Measurements from ENCODE around the gene TP73.

Gene TP73

DNA sequence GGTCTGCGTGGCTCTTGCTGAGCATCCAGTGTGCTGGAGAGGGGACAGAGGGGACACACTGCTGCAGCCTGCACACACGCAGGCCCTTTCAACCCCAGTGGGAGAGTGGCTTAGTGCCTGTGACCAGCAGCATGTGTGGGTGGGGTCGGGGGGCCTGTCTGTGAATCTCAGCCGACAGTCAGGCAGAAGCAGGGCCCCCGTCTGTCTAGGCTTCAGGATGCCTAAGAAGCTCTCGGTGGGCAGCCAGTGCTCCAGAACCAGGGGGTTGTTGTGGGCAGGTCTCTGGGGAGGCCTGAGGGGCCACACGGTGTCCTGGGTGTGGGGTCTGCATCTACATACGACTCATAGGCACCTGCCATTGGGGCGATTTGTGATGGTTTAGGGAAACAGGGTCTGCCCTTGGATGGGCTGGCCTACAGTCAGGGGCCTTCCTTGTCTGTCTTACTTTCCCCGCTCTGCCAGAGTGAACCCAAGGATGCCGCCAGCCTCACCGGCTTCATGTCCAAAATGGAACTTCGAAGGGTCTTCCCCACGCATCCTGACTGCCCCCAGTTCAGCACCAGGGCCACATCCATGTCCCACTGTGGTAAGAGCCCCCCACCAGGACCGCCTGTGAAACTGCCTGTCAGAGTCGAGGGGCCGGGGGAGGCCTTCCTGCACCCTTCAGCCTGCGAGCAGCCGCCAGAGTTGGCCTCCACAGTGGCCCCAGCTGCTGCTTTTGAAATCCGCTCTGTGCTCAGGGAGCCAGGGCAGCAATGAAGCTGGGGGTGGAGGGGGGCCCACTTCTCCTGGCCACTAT is 101.5 kb downstream of the TP73 start:
- TF ChIP-seq ZNF274 (IDR thresholded peaks at IDR 0.05; ENCODE audit: low read depth, low read length) (no peak), SUZ12 (IDR thresholded peaks at IDR 0.05; ENCODE audit: extremely low read depth, insufficient read depth, insufficient read length) (no peak), YY1 (IDR thresholded peaks at IDR 0.05; ENCODE audit: insufficient read depth, insufficient read length) (no peak)
- DNase-seq (ENCODE audit: low read depth, low spot score): no peak
- Histone ChIP-seq H3K4me1 (ENCODE audit: insufficient read depth, insufficient read length) (no peaks in the 10 kb centered on the region), H3K36me3 (ENCODE audit: insufficient read depth, insufficient read length, low read length) (no peaks in the 10 kb centered on the region), H3K9me3 (ENCODE audit: insufficient read depth, low read length) (no peaks in the 10 kb centered on the region), H3K4me3 (ENCODE audit: insufficient read length, low read depth) (no peak overlapping the region), H3K9ac (ENCODE audit: insufficient read length, low read depth) (no peak overlapping the region), H3K27me3 (ENCODE audit: insufficient read depth, insufficient read length) (no peaks in the 10 kb centered on the region)

DNA sequence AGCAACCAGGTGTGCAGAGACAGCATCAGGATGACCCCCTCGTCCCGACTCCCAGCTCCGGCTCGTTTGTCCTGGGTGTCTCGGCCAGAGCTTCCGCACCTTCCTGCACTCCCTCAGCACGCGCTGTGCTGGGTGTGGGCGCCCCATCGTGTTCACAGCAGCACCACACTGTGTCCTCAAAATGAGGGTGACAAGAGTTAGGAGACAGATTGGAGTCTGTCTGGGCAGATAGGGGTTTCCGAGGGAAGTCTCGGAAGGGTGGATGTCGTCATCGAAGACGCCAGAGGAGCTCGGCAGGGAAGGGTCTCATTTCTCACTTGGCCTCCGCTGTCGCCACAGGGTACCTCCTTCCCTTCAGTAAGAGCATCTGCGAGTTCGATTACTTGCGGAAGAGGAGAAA is 104.1 kb downstream of the TP73 start:
- H3K9me3 ChIP-seq (ENCODE audit: insufficient read depth, low read length): no peaks in the 10 kb centered on the region
- no peaks in the 10 kb centered on the region for H3K4me1 ChIP-seq (ENCODE audit: insufficient read depth, insufficient read length)
- no peak overlapping the region for H3K4me3 ChIP-seq (ENCODE audit: insufficient read length, low read depth)
- H3K36me3 ChIP-seq (ENCODE audit: insufficient read depth, insufficient read length, low read length): no peaks in the 10 kb centered on the region
- H3K27me3 ChIP-seq (ENCODE audit: insufficient read depth, insufficient read length): no peaks in the 10 kb centered on the region
- no peak for DNase-seq (ENCODE audit: low read depth, low spot score)
- no peak overlapping the region for H3K9ac ChIP-seq (ENCODE audit: insufficient read length, low read depth)
- TF ChIP-seq YY1 (IDR thresholded peaks at IDR 0.05; ENCODE audit: insufficient read depth, insufficient read length) (no peak), ZNF274 (IDR thresholded peaks at IDR 0.05; ENCODE audit: low read depth, low read length) (no peak), SUZ12 (IDR thresholded peaks at IDR 0.05; ENCODE audit: extremely low read depth, insufficient read depth, insufficient read length) (no peak)

DNA sequence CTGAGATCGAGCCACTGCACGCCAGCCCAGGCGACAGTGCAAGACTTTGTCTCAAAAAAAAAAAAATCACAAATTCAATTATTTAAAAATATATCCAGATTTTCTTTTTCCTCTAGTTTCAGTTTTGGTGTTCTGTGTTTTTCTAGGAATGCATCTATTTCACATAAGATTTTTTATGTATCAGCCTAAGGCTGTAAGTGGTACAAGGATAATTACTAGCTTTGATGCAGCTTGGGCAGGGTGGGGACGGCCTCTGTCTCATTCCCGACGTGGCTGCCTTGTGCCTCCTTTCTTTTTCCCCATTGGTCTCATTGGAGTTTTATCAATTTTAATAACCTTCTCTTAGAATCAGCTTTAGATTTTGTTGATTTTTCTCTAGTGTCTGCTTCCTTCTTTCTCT is 106.8 kb downstream of the TP73 start:
- no peaks in the 10 kb centered on the region for H3K36me3 ChIP-seq (ENCODE audit: insufficient read depth, insufficient read length, low read length)
- no peak for TF ChIP-seq SUZ12 (IDR thresholded peaks at IDR 0.05; ENCODE audit: extremely low read depth, insufficient read depth, insufficient read length)
- TF ChIP-seq ZNF274 (IDR thresholded peaks at IDR 0.05; ENCODE audit: low read depth, low read length): no peak
- TF ChIP-seq YY1 (IDR thresholded peaks at IDR 0.05; ENCODE audit: insufficient read depth, insufficient read length): no peak
- H3K9me3 ChIP-seq (ENCODE audit: insufficient read depth, low read length): no peaks in the 10 kb centered on the region
- no peaks in the 10 kb centered on the region for H3K4me1 ChIP-seq (ENCODE audit: insufficient read depth, insufficient read length)
- no peak overlapping the region for H3K9ac ChIP-seq (ENCODE audit: insufficient read length, low read depth)
- no peak overlapping the region for H3K4me3 ChIP-seq (ENCODE audit: insufficient read length, low read depth)
- no peak for DNase-seq (ENCODE audit: low read depth, low spot score)
- H3K27me3 ChIP-seq (ENCODE audit: insufficient read depth, insufficient read length): no peaks in the 10 kb centered on the region

DNA sequence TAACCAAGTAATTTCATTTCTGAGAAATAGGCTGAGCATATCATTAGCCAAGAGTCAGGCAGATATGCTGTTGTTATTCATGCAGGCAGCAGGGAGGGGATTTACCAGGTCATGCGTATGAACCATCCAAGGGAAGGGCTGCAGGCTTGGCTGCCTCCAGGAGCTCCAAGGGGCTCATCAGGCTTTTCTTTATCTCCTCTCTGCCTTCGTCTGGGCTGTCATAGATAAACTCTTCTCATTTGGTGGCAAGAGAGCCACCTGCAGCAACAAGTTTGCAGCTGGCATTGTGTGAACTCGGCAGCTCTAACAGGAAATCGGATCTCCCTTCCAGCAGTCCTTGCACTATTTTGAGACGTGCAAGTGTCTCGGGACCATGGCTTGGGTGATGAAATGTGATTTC is 107.5 kb downstream of the TP73 start:
- Histone ChIP-seq H3K27me3 (ENCODE audit: insufficient read depth, insufficient read length) (no peaks in the 10 kb centered on the region), H3K9ac (ENCODE audit: insufficient read length, low read depth) (no peak overlapping the region), H3K4me3 (ENCODE audit: insufficient read length, low read depth) (no peak overlapping the region), H3K36me3 (ENCODE audit: insufficient read depth, insufficient read length, low read length) (no peaks in the 10 kb centered on the region), H3K4me1 (ENCODE audit: insufficient read depth, insufficient read length) (no peaks in the 10 kb centered on the region), H3K9me3 (ENCODE audit: insufficient read depth, low read length) (no peaks in the 10 kb centered on the region)
- DNase-seq (ENCODE audit: low read depth, low spot score): no peak
- TF ChIP-seq ZNF274 (IDR thresholded peaks at IDR 0.05; ENCODE audit: low read depth, low read length) (no peak), SUZ12 (IDR thresholded peaks at IDR 0.05; ENCODE audit: extremely low read depth, insufficient read depth, insufficient read length) (no peak), YY1 (IDR thresholded peaks at IDR 0.05; ENCODE audit: insufficient read depth, insufficient read length) (no peak)

DNA sequence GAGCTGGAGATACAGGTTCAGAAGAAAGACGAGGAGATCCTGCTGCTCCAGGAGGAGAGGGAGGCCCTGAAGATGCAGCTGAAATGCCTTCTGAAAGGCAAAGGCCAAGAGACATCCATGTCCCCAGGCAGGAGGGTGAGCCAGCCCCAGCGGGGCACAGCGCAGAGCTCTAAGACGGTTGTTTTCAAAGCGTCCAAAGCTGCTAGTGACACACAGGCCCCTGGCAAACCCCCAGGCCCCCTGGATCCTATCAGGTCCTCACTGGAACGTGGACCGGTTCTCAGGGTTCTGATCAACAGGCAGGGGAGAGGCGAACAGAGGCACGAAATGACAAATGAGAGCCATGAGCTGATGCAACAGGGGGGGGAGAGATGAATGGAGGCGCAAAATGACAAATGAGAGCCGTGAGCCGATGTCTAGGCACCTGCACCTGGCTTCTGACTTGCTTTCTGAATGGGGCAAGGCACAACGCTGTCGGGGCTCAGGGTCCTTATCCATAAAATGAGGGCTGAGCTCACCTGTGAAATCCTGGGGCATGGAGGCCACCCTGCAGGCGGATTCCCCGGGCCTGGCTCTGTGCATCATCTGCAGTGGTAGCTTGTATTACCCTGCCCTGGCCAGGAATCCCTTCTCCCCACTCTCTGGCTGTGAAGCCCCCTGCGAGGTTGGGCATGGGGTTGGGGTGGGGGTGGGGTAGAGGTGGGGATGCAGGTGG is 109.1 kb downstream of the TP73 start:
- no peak overlapping the region for H3K9ac ChIP-seq (ENCODE audit: insufficient read length, low read depth)

DNA sequence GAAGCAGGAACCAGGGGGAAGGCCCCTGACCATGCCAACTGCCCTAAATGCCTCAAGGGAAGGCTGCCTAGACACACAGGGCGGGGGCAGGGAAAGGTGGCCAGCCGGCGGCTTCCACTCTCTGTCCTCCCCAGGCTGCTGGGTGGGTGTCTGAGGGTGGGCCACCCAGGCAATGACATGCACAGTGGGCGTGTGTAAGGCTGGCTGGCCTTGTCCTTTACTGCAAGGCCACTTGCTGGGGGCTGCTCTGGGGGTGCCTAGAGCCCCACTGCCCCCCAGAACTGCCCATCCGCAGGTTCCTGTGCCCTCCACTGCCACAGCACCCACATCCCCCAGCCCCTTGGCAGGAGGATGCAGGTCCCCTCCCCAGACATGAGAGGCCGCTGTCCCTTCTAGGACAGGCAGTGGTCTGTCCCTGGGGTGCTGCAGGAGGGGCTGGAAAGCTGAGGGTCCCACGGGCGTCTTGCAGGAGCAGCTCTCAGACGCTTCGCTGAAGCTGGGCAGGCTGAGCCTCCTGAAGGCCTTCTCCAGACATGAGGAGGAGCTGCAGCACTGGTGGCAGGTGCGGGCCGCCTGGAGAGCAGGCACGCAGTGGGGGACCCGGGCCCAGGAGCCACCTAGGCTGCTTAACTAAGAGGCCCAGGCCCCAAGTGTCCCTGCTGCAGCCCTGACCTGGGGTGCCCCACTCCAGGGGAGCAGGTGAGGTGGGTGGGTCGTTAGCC is 110.0 kb downstream of the TP73 start:
- Histone ChIP-seq H3K4me3 (ENCODE audit: insufficient read length, low read depth) (no peak overlapping the region), H3K4me1 (ENCODE audit: insufficient read depth, insufficient read length) (no peaks in the 10 kb centered on the region), H3K27me3 (ENCODE audit: insufficient read depth, insufficient read length) (no peaks in the 10 kb centered on the region), H3K9me3 (ENCODE audit: insufficient read depth, low read length) (no peaks in the 10 kb centered on the region), H3K9ac (ENCODE audit: insufficient read length, low read depth) (no peak overlapping the region), H3K36me3 (ENCODE audit: insufficient read depth, insufficient read length, low read length) (no peaks in the 10 kb centered on the region)
- no peak for DNase-seq (ENCODE audit: low read depth, low spot score)
- no peak for TF ChIP-seq SUZ12 (IDR thresholded peaks at IDR 0.05; ENCODE audit: extremely low read depth, insufficient read depth, insufficient read length)
- no peak for TF ChIP-seq YY1 (IDR thresholded peaks at IDR 0.05; ENCODE audit: insufficient read depth, insufficient read length)
- no peak for TF ChIP-seq ZNF274 (IDR thresholded peaks at IDR 0.05; ENCODE audit: low read depth, low read length)

More for the DNA sequence above, 109.1 kb downstream of the TP73 start:
- no peak for DNase-seq (ENCODE audit: low read depth, low spot score)
- no peaks in the 10 kb centered on the region for H3K9me3 ChIP-seq (ENCODE audit: insufficient read depth, low read length)
- H3K27me3 ChIP-seq (ENCODE audit: insufficient read depth, insufficient read length): no peaks in the 10 kb centered on the region
- no peak overlapping the region for H3K4me3 ChIP-seq (ENCODE audit: insufficient read length, low read depth)
- no peaks in the 10 kb centered on the region for H3K36me3 ChIP-seq (ENCODE audit: insufficient read depth, insufficient read length, low read length)
- no peaks in the 10 kb centered on the region for H3K4me1 ChIP-seq (ENCODE audit: insufficient read depth, insufficient read length)
- no peak for TF ChIP-seq ZNF274 (IDR thresholded peaks at IDR 0.05; ENCODE audit: low read depth, low read length)
- TF ChIP-seq YY1 (IDR thresholded peaks at IDR 0.05; ENCODE audit: insufficient read depth, insufficient read length): no peak
- no peak for TF ChIP-seq SUZ12 (IDR thresholded peaks at IDR 0.05; ENCODE audit: extremely low read depth, insufficient read depth, insufficient read length)

DNA sequence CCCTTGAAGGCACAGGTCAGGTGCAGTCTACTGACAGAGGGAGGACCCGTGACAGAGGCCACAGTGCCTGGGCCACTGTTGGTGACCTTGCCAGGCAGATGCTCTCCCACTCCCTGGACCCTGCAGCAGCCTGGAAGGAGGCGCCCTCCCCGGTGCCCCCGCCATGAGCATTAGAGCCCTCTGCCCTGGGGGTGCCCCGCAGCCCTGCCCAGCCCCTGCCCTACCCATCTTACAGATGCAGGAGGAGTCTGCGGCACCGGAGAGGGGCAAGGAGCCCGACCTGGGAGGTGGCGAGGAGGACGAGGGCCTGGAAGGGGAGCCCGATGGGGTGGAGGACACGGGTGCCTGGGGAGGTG is 110.5 kb downstream of the TP73 start:
- no peaks in the 10 kb centered on the region for H3K9me3 ChIP-seq (ENCODE audit: insufficient read depth, low read length)
- DNase-seq (ENCODE audit: low read depth, low spot score): no peak
- TF ChIP-seq SUZ12 (IDR thresholded peaks at IDR 0.05; ENCODE audit: extremely low read depth, insufficient read depth, insufficient read length) (no peak), YY1 (IDR thresholded peaks at IDR 0.05; ENCODE audit: insufficient read depth, insufficient read length) (no peak), ZNF274 (IDR thresholded peaks at IDR 0.05; ENCODE audit: low read depth, low read length) (no peak)
- no peak overlapping the region for H3K9ac ChIP-seq (ENCODE audit: insufficient read length, low read depth)
- no peaks in the 10 kb centered on the region for H3K27me3 ChIP-seq (ENCODE audit: insufficient read depth, insufficient read length)
- no peaks in the 10 kb centered on the region for H3K36me3 ChIP-seq (ENCODE audit: insufficient read depth, insufficient read length, low read length)
- H3K4me3 ChIP-seq (ENCODE audit: insufficient read length, low read depth): no peak overlapping the region
- H3K4me1 ChIP-seq (ENCODE audit: insufficient read depth, insufficient read length): no peaks in the 10 kb centered on the region
